GM12864 (cell line): ENCODE measurements around the gene NOP9.

Source experiments
- DNase-seq: peaks from one replicate; pipeline ENCODE4 v3.0.0-alpha.2; 2011; ENCODE audit warnings: low read depth
- H3K4me3 ChIP-seq: 2 replicates; pipeline ENCODE4 v1.5.1; 2011; ENCODE audit warnings: mild to moderate bottlenecking, low read depth, low read length, control low read depth
- TF ChIP-seq, protein P1 (sequence below): IDR thresholded peaks from 2 replicates; pipeline ENCODE4 v1.5.1; 2011; ENCODE audit warnings: low read depth, mild to moderate bottlenecking, moderate library complexity, low read length, control low read depth, inconsistent platforms; ENCODE audit errors: missing control alignments

Gene NOP9

DNA sequence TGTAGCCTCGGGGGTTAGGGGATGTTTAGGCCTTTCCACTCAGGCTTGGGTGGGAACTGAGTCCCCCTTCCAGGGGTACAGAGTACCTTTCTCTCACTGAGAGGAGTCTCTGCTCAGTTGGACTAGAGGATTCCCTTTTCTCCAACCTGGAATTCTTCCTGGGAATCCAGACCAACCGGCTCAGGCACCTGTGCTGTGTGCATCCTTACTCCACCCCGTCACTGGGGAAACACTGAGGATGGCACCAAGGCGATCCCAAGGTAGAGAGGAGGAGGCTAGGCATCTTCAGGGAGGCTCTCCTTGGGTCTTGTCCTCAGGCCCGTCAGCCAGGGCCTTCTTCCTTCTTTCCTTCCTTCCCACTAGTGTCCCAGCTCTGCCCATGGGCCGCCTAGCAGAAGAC is 35.8 kb upstream of the NOP9 start:
- no peak for DNase-seq
- TF ChIP-seq, protein P1, sequence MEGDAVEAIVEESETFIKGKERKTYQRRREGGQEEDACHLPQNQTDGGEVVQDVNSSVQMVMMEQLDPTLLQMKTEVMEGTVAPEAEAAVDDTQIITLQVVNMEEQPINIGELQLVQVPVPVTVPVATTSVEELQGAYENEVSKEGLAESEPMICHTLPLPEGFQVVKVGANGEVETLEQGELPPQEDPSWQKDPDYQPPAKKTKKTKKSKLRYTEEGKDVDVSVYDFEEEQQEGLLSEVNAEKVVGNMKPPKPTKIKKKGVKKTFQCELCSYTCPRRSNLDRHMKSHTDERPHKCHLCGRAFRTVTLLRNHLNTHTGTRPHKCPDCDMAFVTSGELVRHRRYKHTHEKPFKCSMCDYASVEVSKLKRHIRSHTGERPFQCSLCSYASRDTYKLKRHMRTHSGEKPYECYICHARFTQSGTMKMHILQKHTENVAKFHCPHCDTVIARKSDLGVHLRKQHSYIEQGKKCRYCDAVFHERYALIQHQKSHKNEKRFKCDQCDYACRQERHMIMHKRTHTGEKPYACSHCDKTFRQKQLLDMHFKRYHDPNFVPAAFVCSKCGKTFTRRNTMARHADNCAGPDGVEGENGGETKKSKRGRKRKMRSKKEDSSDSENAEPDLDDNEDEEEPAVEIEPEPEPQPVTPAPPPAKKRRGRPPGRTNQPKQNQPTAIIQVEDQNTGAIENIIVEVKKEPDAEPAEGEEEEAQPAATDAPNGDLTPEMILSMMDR = no peak
- no peak overlapping the region for H3K4me3 ChIP-seq

DNA sequence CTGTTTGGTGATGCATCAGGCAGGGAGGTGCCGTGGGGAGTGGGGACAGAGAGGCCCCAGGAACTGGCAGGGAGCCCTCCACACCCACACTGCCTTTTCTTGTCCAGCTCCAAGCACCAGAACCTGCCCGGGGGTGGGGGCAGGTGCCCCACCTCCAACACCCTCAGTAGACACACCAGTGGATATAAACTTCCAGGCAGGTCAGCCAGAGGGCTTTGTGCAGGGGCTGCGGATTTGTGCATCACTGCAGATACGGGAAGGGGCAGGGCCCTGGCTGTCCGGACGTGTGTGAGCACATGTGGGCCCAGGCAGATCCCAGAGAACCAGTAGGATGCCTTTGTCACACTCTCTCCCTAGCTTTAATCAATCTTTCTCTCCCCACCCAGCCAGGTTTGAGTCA is 35.4 kb upstream of the NOP9 start:
- H3K4me3 ChIP-seq = no peak overlapping the region
- no peak for DNase-seq
- TF ChIP-seq, protein P1 = no peak

DNA sequence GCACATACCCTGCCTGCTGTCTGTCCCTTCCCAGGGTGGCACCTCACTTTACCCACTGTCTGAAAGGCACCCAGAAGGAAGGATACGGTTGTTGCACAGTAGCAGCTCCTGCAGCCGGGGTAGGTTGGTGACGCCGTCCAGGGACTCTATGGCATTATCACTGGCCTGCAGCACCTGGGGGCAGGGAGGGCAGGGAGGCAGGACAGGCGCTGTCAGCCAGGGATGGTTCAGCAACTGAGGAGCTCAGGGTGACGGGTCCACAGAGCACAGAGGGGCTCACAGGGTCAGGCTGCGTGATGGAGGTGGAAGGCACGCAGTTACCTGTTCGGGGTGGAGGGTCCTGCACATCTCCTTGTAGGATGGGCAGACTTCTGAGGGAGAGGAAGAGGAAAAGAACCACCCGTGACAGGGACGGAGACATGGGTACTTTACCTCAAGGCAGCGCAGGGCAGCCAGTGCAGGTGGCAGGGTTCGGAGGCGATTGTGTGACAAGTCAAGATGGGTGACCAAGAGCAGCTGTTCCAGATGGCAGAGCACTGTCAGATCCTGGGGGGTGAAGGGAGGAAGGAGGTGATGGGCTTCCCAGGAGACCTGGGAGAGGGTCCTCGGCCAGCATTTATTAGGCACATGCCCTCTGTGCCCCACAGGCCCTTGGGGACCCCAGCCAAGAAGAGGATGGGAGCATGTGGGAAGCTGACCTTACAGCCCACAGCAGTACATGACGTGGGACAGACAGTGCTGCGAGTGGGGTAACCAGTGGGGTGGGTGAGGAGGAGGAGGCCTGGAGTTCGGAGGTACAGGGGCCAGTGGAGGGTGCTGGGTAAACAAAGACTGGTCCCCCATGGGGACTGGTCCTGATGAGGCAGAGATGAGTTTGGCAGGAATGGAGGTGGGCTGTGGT is 33.1 kb upstream of the NOP9 start:
- no peak overlapping the region for H3K4me3 ChIP-seq
- TF ChIP-seq, protein P1 = no peak
- DNase-seq = no peak

DNA sequence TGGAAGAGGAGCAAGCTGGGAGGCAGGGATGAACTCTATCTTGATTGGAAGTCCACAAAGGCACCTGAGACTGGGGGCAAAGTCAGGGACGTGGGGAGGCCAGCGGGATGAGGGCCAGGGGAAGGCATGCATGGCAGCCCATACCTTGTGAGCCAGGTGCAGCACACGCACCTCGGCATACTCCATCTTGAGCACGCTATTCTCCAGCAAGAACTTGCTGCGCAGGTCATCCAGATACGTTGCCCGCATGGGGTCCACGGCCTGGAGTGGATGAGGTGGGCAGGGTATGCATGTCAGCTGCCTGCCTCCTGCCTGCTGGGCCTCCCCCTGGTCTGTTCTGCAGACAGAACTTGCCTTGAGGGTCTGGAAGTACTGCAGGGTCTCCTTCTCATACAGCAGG is 32.1 kb upstream of the NOP9 start:
- H3K4me3 ChIP-seq = no peak overlapping the region
- no peak for DNase-seq
- TF ChIP-seq, protein P1 = no peak

DNA sequence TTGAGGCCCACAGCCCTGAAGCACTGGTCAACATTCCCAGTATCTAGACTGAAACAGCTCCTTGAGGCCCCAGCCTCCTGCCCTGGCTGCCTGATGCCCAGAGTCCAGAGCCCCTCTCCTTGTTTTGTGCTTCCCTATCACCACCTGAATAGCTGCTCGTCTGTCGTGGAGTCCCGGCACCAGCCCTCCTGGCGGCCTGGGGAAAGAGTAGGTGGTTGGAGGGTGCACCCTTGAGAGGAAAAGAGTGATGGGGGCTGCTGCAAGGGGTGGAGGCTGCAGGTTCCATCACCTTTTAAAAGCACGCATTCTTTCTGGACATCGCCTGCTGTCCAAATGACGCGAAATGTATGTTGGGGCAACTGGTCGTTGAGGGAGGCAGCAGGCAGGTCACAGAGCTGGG is 31.4 kb upstream of the NOP9 start:
- no peak for DNase-seq
- TF ChIP-seq, protein P1 = no peak
- no peak overlapping the region for H3K4me3 ChIP-seq

DNA sequence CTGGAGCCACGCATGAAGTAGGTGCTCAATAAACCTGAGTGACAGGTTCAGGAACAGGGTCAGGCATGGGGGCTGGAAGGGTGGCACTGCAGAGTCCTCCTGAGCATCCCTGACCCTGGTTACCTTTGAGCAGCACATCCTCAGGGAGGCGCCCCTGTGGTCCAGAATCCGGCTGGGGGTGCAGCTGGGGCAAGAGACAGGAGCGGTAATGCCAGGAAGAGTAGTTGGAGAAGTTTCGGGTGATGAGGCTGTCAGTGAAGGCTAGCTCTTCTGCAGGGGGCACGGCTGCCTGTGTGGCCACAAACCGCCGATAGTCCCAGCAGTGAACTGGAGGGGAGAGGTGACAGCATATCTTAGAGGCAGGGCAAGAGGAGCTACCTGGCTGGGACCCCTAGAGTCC is 30.3 kb upstream of the NOP9 start:
- TF ChIP-seq, protein P1 = no peak
- H3K4me3 ChIP-seq = no peak overlapping the region
- no peak for DNase-seq
